HEK293 (cell line): ENCODE data around the gene WDR38.

Experiments
- CTCF ChIA-PET: fragments of 350-600 bp; formaldehyde crosslinking; extraction: SDS; loops from one replicate; lab custom pipeline; 2021; ENCODE audit warnings: antibody characterized with exemption; lab: Yijun Ruan, JAX
- POLR2A ChIA-PET: fragments of 300-600 bp; formaldehyde crosslinking; extraction: SDS; loops from one replicate; lab custom pipeline; 2020; ENCODE audit warnings: antibody characterized with exemption, inconsistent platforms; lab: Yijun Ruan, JAX
- H3K27ac ChIP-seq: fragments of 200-500 bp; sonication (Bioruptor generic); 2 replicates; pipeline ENCODE4 v1.5.1; 2014; ENCODE audit warnings: low read depth, low read length, control low read depth, inconsistent platforms; ENCODE audit errors: extremely low read depth
- H3K36me3 ChIP-seq, 2 experiments: fragments of 200-500 bp in 1 of 2; sonication (Bioruptor generic) in 1 of 2; 1 replicate in 1 of 2; 2 replicates in 1 of 2; pipeline ENCODE4 v1.5.1; 2014 to 2017; ENCODE audit warnings: inconsistent platforms in 2 of 2, low read length in 2 of 2; ENCODE audit not compliant: control insufficient read depth in 2 of 2, insufficient read depth in 1 of 2
- H3K4me1 ChIP-seq: fragments of 200-500 bp; sonication (Bioruptor generic); 2 replicates; pipeline ENCODE4 v1.5.1; 2014; ENCODE audit warnings: mild to moderate bottlenecking, low read length, inconsistent platforms; ENCODE audit not compliant: control insufficient read depth, insufficient read depth
- H3K4me3 ChIP-seq: 2 replicates; pipeline ENCODE4 v1.5.1; 2011; ENCODE audit warnings: low read depth, mild to moderate bottlenecking, control low read depth, low read length, moderate library complexity
- H3K9me3 ChIP-seq: fragments of 200-500 bp; sonication (Bioruptor generic); 2 replicates; pipeline ENCODE4 v1.5.1; 2014; ENCODE audit warnings: low read depth, low read length, inconsistent platforms; ENCODE audit not compliant: control insufficient read depth, insufficient read depth
- MYNN ChIP-seq: fragments of 450-650 bp; formaldehyde crosslinking; IDR thresholded peaks from 2 replicates; pipeline ENCODE4 v1.5.1; 2016; ENCODE audit warnings: missing biosample characterization, missing genetic modification characterization, borderline replicate concordance
- SALL2 ChIP-seq: fragments of 450-650 bp; formaldehyde crosslinking; IDR thresholded peaks from 2 replicates; pipeline ENCODE4 v1.5.0; 2017; ENCODE audit warnings: missing biosample characterization, mild to moderate bottlenecking, missing genetic modification characterization, borderline replicate concordance
- ZBTB48 ChIP-seq: fragments of 450-650 bp; formaldehyde crosslinking; IDR thresholded peaks from 2 replicates; pipeline ENCODE4 v1.5.1; 2016; ENCODE audit warnings: missing biosample characterization, missing genetic modification characterization
- ZFP37 ChIP-seq: fragments of 450-650 bp; formaldehyde crosslinking; IDR thresholded peaks from 2 replicates; pipeline ENCODE4 v1.5.1; 2016; ENCODE audit warnings: missing biosample characterization, missing genetic modification characterization
- ZIC2 ChIP-seq: fragments of 450-650 bp; formaldehyde crosslinking; IDR thresholded peaks from 2 replicates; pipeline ENCODE4 v1.5.1; 2016; ENCODE audit warnings: missing biosample characterization, missing genetic modification characterization
- ZNF133 ChIP-seq: fragments of 450-650 bp; formaldehyde crosslinking; IDR thresholded peaks from 2 replicates; pipeline ENCODE4 v1.5.1; 2016; ENCODE audit warnings: missing biosample characterization, missing genetic modification characterization
- ZNF184 ChIP-seq: fragments of 450-650 bp; IDR thresholded peaks from 2 replicates; pipeline ENCODE4 v1.5.1; 2018; ENCODE audit warnings: missing biosample characterization, mild to moderate bottlenecking, missing genetic modification characterization
- ZNF211 ChIP-seq: fragments of 450-650 bp; formaldehyde crosslinking; IDR thresholded peaks from 2 replicates; pipeline ENCODE4 v1.5.1; 2016; ENCODE audit warnings: low read depth, missing biosample characterization, missing genetic modification characterization
- ZNF223 ChIP-seq: fragments of 450-650 bp; formaldehyde crosslinking; IDR thresholded peaks from 2 replicates; pipeline ENCODE4 v1.5.1; 2016; ENCODE audit warnings: missing biosample characterization, missing genetic modification characterization
- ZNF23 ChIP-seq: fragments of 450-650 bp; formaldehyde crosslinking; IDR thresholded peaks from 2 replicates; pipeline ENCODE4 v1.5.1; 2016; ENCODE audit warnings: missing biosample characterization, missing genetic modification characterization, borderline replicate concordance
- ZNF416 ChIP-seq: fragments of 450-650 bp; formaldehyde crosslinking; IDR thresholded peaks from 2 replicates; pipeline ENCODE4 v1.5.1; 2016; ENCODE audit warnings: missing biosample characterization, missing genetic modification characterization
- ZNF530 ChIP-seq: fragments of 450-650 bp; formaldehyde crosslinking; IDR thresholded peaks from 2 replicates; pipeline ENCODE4 v1.5.1; 2016; ENCODE audit warnings: low read depth, missing biosample characterization, missing genetic modification characterization
- ZNF76 ChIP-seq: fragments of 450-650 bp; formaldehyde crosslinking; IDR thresholded peaks from 2 replicates; pipeline ENCODE4; 2016; ENCODE audit warnings: low read depth, missing biosample characterization, missing genetic modification characterization, borderline replicate concordance
- ZNF830 ChIP-seq: fragments of 450-650 bp; IDR thresholded peaks from 2 replicates; pipeline ENCODE4 v1.5.0; 2018; ENCODE audit warnings: missing biosample characterization, missing genetic modification characterization, low read depth, mild to moderate bottlenecking, moderate library complexity
- ZXDB ChIP-seq: fragments of 450-650 bp; formaldehyde crosslinking; IDR thresholded peaks from 2 replicates; pipeline ENCODE4 v1.5.1; 2016; ENCODE audit warnings: missing biosample characterization, missing genetic modification characterization
- TF ChIP-seq, protein P1 (sequence below): fragments of 450-650 bp; formaldehyde crosslinking; IDR thresholded peaks from 2 replicates; pipeline ENCODE4 v1.5.1; 2016; ENCODE audit warnings: missing biosample characterization, missing genetic modification characterization
- TF ChIP-seq, protein P2 (sequence below): IDR thresholded peaks from 2 replicates; pipeline ENCODE4 v1.6.1; 2011; ENCODE audit warnings: mild to moderate bottlenecking, low read depth, low read length, borderline replicate concordance
- TF ChIP-seq, protein P3 (sequence below): fragments of 450-650 bp; formaldehyde crosslinking; IDR thresholded peaks from 2 replicates; pipeline ENCODE4 v1.5.1; 2016; ENCODE audit warnings: missing biosample characterization, missing genetic modification characterization
- TF ChIP-seq, protein P4 (sequence below): fragments of 450-650 bp; formaldehyde crosslinking; IDR thresholded peaks from 2 replicates; pipeline ENCODE4 v1.5.1; 2017; ENCODE audit warnings: missing biosample characterization, missing genetic modification characterization

Gene WDR38

DNA sequence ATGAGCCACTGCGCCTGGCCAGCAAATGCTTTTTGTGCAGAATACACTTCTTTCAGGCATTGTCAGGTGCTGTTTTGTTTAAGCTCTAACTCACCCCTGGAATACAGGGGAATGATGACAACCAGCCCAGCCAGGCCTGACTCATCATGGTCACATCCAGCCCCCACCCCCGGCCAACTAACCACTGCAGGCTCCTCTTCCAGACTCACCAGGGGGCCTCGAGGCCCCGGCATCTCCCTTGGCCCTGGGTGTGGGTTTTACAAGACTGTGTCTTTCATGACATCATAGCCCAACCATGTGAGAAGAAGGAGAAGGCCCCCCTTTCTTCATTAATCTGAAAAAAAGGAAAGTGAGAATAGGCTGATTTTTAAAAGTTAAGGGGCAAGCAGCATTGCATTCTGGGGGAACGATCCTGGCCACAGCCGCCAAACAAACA, 40.8 kb upstream of the WDR38 start (continued):
- 0 out of 2 replicates have a peak, but pooled peaks have one; percentile 43 for TF ChIP-seq ZBTB48 (tag by site-specific recombination)
- TF ChIP-seq, protein P1, sequence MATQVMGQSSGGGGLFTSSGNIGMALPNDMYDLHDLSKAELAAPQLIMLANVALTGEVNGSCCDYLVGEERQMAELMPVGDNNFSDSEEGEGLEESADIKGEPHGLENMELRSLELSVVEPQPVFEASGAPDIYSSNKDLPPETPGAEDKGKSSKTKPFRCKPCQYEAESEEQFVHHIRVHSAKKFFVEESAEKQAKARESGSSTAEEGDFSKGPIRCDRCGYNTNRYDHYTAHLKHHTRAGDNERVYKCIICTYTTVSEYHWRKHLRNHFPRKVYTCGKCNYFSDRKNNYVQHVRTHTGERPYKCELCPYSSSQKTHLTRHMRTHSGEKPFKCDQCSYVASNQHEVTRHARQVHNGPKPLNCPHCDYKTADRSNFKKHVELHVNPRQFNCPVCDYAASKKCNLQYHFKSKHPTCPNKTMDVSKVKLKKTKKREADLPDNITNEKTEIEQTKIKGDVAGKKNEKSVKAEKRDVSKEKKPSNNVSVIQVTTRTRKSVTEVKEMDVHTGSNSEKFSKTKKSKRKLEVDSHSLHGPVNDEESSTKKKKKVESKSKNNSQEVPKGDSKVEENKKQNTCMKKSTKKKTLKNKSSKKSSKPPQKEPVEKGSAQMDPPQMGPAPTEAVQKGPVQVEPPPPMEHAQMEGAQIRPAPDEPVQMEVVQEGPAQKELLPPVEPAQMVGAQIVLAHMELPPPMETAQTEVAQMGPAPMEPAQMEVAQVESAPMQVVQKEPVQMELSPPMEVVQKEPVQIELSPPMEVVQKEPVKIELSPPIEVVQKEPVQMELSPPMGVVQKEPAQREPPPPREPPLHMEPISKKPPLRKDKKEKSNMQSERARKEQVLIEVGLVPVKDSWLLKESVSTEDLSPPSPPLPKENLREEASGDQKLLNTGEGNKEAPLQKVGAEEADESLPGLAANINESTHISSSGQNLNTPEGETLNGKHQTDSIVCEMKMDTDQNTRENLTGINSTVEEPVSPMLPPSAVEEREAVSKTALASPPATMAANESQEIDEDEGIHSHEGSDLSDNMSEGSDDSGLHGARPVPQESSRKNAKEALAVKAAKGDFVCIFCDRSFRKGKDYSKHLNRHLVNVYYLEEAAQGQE (tag by site-specific recombination), result no peak
- TF ChIP-seq, protein P2, sequence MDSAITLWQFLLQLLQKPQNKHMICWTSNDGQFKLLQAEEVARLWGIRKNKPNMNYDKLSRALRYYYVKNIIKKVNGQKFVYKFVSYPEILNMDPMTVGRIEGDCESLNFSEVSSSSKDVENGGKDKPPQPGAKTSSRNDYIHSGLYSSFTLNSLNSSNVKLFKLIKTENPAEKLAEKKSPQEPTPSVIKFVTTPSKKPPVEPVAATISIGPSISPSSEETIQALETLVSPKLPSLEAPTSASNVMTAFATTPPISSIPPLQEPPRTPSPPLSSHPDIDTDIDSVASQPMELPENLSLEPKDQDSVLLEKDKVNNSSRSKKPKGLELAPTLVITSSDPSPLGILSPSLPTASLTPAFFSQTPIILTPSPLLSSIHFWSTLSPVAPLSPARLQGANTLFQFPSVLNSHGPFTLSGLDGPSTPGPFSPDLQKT, result no peak
- TF ChIP-seq, protein P3, sequence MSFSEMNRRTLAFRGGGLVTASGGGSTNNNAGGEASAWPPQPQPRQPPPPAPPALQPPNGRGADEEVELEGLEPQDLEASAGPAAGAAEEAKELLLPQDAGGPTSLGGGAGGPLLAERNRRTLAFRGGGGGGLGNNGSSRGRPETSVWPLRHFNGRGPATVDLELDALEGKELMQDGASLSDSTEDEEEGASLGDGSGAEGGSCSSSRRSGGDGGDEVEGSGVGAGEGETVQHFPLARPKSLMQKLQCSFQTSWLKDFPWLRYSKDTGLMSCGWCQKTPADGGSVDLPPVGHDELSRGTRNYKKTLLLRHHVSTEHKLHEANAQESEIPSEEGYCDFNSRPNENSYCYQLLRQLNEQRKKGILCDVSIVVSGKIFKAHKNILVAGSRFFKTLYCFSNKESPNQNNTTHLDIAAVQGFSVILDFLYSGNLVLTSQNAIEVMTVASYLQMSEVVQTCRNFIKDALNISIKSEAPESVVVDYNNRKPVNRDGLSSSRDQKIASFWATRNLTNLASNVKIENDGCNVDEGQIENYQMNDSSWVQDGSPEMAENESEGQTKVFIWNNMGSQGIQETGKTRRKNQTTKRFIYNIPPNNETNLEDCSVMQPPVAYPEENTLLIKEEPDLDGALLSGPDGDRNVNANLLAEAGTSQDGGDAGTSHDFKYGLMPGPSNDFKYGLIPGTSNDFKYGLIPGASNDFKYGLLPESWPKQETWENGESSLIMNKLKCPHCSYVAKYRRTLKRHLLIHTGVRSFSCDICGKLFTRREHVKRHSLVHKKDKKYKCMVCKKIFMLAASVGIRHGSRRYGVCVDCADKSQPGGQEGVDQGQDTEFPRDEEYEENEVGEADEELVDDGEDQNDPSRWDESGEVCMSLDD (tag by site-specific recombination), result no peak
- TF ChIP-seq SALL2, result no peak
- no peak for TF ChIP-seq MYNN (tag by site-specific recombination)
- TF ChIP-seq, protein P4, sequence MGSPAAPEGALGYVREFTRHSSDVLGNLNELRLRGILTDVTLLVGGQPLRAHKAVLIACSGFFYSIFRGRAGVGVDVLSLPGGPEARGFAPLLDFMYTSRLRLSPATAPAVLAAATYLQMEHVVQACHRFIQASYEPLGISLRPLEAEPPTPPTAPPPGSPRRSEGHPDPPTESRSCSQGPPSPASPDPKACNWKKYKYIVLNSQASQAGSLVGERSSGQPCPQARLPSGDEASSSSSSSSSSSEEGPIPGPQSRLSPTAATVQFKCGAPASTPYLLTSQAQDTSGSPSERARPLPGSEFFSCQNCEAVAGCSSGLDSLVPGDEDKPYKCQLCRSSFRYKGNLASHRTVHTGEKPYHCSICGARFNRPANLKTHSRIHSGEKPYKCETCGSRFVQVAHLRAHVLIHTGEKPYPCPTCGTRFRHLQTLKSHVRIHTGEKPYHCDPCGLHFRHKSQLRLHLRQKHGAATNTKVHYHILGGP (tag by site-specific recombination), result no peak
- no peak for TF ChIP-seq ZNF223
- TF ChIP-seq ZNF76 (tag by site-specific recombination), result peak; percentile 59; the same call in 1 of the 2 replicates
- TF ChIP-seq ZNF23 (tag by site-specific recombination), result no peak
- no peak for TF ChIP-seq ZNF530 (tag by site-specific recombination)
- 0 out of 2 replicates have a peak, but pooled peaks have one; percentile 29 for TF ChIP-seq ZNF184 (tag by site-specific recombination)
- no peak for TF ChIP-seq ZNF133 (tag by site-specific recombination)

DNA sequence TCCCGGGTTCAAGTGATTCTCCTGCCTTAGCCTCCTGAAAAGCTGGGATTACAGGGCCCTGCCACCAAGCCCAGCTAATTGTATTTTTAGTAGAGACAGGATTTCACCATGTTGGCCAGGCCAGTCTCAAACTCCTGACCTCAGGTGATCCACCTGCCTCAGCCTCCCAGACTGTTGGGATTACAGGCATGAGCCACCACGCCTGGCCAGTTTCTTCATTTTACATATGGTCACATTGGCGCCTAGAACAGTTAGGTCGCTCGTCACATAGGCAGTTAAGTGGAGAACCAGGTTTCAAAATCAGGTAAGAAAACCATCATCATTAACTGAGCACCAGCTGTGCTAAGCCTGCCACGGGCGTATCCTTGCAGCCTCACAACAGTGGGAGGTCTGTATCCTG, 40.2 kb upstream of the WDR38 start:
- H3K4me3 ChIP-seq, result no peak overlapping the region
- H3K9me3 ChIP-seq, result no peaks in the 10 kb centered on the region
- H3K36me3 ChIP-seq, result no peaks in the 10 kb centered on the region
- H3K27ac ChIP-seq, result no peak overlapping the region; the same call in 1 of the 2 replicates
- H3K4me1 ChIP-seq, result 0 out of 2 replicates have a peak, but pooled peaks cover 3% of the 10 kb centered on the region
- POLR2A ChIA-PET, result interaction anchor here (0.6 to 3.2 kb wide), 6 partner anchors 10 to 43 kb away, joined by 3 to 13 read pairs (median 8); no protein-coding TSS in a partner anchor
- TF ChIP-seq ZNF830, result no peak
- TF ChIP-seq ZIC2 (tag by site-specific recombination), result peak; percentile 51
- TF ChIP-seq ZXDB (tag by site-specific recombination), result no peak
- no peak for TF ChIP-seq ZNF211
- no peak for TF ChIP-seq ZFP37
- TF ChIP-seq ZNF416 (tag by site-specific recombination), result no peak
- CTCF ChIA-PET, result interaction anchor here (0.6 to 10.0 kb wide), 6 partner anchors 10 to 41 kb away, joined by 3 to 97 read pairs (median 7); partner anchors contain the start of genes NR6A1, OLFML2A and WDR38
